NT2/D1 (cell line): ENCODE measurements around the gene TRMT61A.

ENCODE experiments used
- SUZ12 ChIP-seq: IDR thresholded peaks from 2 replicates; pipeline ENCODE4 v1.6.1; 2011; ENCODE audit not compliant: insufficient read length, insufficient read depth; ENCODE audit errors: extremely low read depth
- YY1 ChIP-seq: IDR thresholded peaks from 2 replicates; pipeline ENCODE4 v1.6.1; 2011; ENCODE audit not compliant: insufficient read length, insufficient read depth

- TF ChIP-seq YY1 (no peak), SUZ12 (no peak)
Observed at GRCh38 chr14:103545219-103545914, 16.4 kb downstream of the TRMT61A start.
